ENCODE results near the gene TFEB. TPM values are rescaled to one million over a fixed set of nuclear protein-coding genes. Genes with fewer than 3 reads are reported as not detected.

Gene TFEB
- total RNA-seq, 1 experiment from 2014 or later = 7.3 TPM

GRCh38 chr6:41691426-41692079, 43.9 kb downstream of the TFEB start:
- H3K36me3 ChIP-seq (ENCODE audit: low read depth) = no peaks in the 10 kb centered on the region
- no peak overlapping the region for H2AFZ ChIP-seq
- intact Hi-C loops (cut with micrococcal nuclease; ENCODE audit: unreplicated experiment) = no loop called here
- no peak overlapping the region for H3K4me3 ChIP-seq
- no peaks in the 10 kb centered on the region for H3K9me3 ChIP-seq (ENCODE audit: insufficient read depth, low read depth)
- no peaks in the 10 kb centered on the region for H3F3A ChIP-seq (ENCODE audit: insufficient read depth, low read depth)
- H4K20me1 ChIP-seq (ENCODE audit: insufficient read depth) = no peaks in the 10 kb centered on the region
- ChIA-PET CTCF (interaction anchor here (1.4 kb wide), 1 partner anchor 89 kb away, joined by 3 read pairs; no protein-coding TSS in a partner anchor), POLR2A (ENCODE audit: unreplicated experiment) (interaction anchor here (0.6 kb wide), 2 partner anchors 43 to 93 kb away, joined by 3 to 5 read pairs; no protein-coding TSS in a partner anchor)
- no TSS peak for BruUV-seq (replicated peaks)
- H3K27me3 ChIP-seq (ENCODE audit: insufficient read depth, low read depth) = no peaks in the 10 kb centered on the region
- H3K4me1 ChIP-seq (replicated peaks; ENCODE audit: insufficient read depth) = peaks cover 30% of the 10 kb centered on the region
- no peak for DNase-seq
- H3K27ac ChIP-seq = no peak overlapping the region
- TF ChIP-seq EZH2 (IDR thresholded peaks at IDR 0.05; ENCODE audit: low read depth) (no peak), CTCF (conservative IDR thresholded peaks at IDR 0.05) (no peak)
- no peaks in the 10 kb centered on the region for H3K9me2 ChIP-seq (ENCODE audit: insufficient read depth)
- no peak overlapping the region for H3K4me2 ChIP-seq
- no peaks in the 10 kb centered on the region for H3K79me2 ChIP-seq (ENCODE audit: low read depth)

- no peak for DNase-seq
- ChIA-PET CTCF (interaction anchor here (0.6 to 1.4 kb wide), 2 partner anchors 88 to 230 kb away, joined by 3 to 4 read pairs; no protein-coding TSS in a partner anchor), POLR2A (ENCODE audit: unreplicated experiment) (interaction anchor here (0.6 kb wide), 1 partner anchor 44 kb away, joined by 3 read pairs; no protein-coding TSS in a partner anchor)
- Histone ChIP-seq H3K4me2 (no peak overlapping the region), H4K20me1 (ENCODE audit: insufficient read depth) (no peaks in the 10 kb centered on the region), H3K36me3 (ENCODE audit: low read depth) (no peaks in the 10 kb centered on the region), H3F3A (ENCODE audit: insufficient read depth, low read depth) (no peaks in the 10 kb centered on the region), H3K27ac (no peak overlapping the region), H3K9me3 (ENCODE audit: insufficient read depth, low read depth) (no peaks in the 10 kb centered on the region), H2AFZ (no peak overlapping the region), H3K27me3 (ENCODE audit: insufficient read depth, low read depth) (no peaks in the 10 kb centered on the region), H3K79me2 (ENCODE audit: low read depth) (no peaks in the 10 kb centered on the region), H3K4me1 (replicated peaks; ENCODE audit: insufficient read depth) (peaks cover 30% of the 10 kb centered on the region), H3K4me3 (no peak overlapping the region), H3K9me2 (ENCODE audit: insufficient read depth) (no peaks in the 10 kb centered on the region)
- no peak for TF ChIP-seq CTCF (conservative IDR thresholded peaks at IDR 0.05)
- TF ChIP-seq EZH2 (IDR thresholded peaks at IDR 0.05; ENCODE audit: low read depth) = no peak
- BruUV-seq (replicated peaks) = no TSS peak
- intact Hi-C loops (cut with micrococcal nuclease; ENCODE audit: unreplicated experiment) = no loop called here
These were observed 44.7 kb downstream of the TFEB start for GRCh38 chr6:41690541-41691330.

GRCh38 chr6:41689171-41690008, 46.0 kb downstream of the TFEB start:
- CTCF ChIA-PET = interaction anchor here (0.6 to 1.4 kb wide), 2 partner anchors 86 to 87 kb away, joined by 3 to 4 read pairs; no protein-coding TSS in a partner anchor
- no peak for DNase-seq
- intact Hi-C loops (cut with micrococcal nuclease; ENCODE audit: unreplicated experiment) = no loop called here

More at GRCh38 chr6:41689171-41690008, 46.0 kb downstream of the TFEB start:
- Histone ChIP-seq H3K9me2 (ENCODE audit: insufficient read depth) (no peaks in the 10 kb centered on the region), H3K79me2 (ENCODE audit: low read depth) (no peaks in the 10 kb centered on the region), H3K4me2 (0 out of 2 replicates have a peak overlapping the region, but pooled peaks have one; percentile 27), H4K20me1 (ENCODE audit: insufficient read depth) (no peaks in the 10 kb centered on the region), H3K27me3 (ENCODE audit: insufficient read depth, low read depth) (no peaks in the 10 kb centered on the region), H3K9me3 (ENCODE audit: insufficient read depth, low read depth) (no peaks in the 10 kb centered on the region), H3K4me3 (no peak overlapping the region), H3K36me3 (ENCODE audit: low read depth) (no peaks in the 10 kb centered on the region), H3F3A (ENCODE audit: insufficient read depth, low read depth) (no peaks in the 10 kb centered on the region), H2AFZ (no peak overlapping the region), H3K27ac (no peak overlapping the region), H3K4me1 (replicated peaks; ENCODE audit: insufficient read depth) (peaks cover 20% of the 10 kb centered on the region)
- TF ChIP-seq EZH2 (IDR thresholded peaks at IDR 0.05; ENCODE audit: low read depth) = no peak
- BruUV-seq (replicated peaks) = no TSS peak
- POLR2A ChIA-PET (ENCODE audit: unreplicated experiment) = no interaction called here
